ENCODE results near the gene OR6P1. TPM values are rescaled to one million over a fixed set of nuclear protein-coding genes. Genes with fewer than 3 reads are reported as not detected.

Gene OR6P1
- total RNA-seq, 1 donor from 2014 or later: not detected

DNA sequence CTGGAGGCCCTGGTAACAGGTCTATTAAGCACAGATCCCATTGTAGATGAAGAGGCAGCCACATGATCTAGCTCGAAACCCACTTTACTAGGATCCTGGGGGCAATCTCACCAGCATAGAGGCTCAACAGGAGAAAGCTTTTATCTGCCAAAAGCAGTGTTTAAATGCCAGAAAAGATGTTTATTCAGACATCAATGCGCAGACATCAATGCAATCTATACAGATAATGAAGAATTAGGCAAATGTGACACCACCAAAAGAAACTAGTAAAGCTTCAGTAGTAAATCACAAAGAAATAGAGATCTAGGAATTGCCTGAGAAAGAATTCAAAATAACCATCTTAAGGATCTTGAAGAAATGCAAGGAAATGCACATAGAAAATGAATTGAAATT lies 48.7 kb downstream of the OR6P1 start:
- no peak overlapping the region for H3K4me3 Mint-ChIP-seq (ENCODE audit: unreplicated experiment)
- H3K36me3 Mint-ChIP-seq (ENCODE audit: unreplicated experiment): no peaks in the 10 kb centered on the region
- peaks cover 2% of the 10 kb centered on the region for H3K27me3 Mint-ChIP-seq (ENCODE audit: unreplicated experiment)
- no peaks in the 10 kb centered on the region for H3K4me1 Mint-ChIP-seq (ENCODE audit: low read depth, unreplicated experiment)
- no peak overlapping the region for H3K27ac Mint-ChIP-seq (ENCODE audit: unreplicated experiment)
- TF ChIP-seq, protein P1, sequence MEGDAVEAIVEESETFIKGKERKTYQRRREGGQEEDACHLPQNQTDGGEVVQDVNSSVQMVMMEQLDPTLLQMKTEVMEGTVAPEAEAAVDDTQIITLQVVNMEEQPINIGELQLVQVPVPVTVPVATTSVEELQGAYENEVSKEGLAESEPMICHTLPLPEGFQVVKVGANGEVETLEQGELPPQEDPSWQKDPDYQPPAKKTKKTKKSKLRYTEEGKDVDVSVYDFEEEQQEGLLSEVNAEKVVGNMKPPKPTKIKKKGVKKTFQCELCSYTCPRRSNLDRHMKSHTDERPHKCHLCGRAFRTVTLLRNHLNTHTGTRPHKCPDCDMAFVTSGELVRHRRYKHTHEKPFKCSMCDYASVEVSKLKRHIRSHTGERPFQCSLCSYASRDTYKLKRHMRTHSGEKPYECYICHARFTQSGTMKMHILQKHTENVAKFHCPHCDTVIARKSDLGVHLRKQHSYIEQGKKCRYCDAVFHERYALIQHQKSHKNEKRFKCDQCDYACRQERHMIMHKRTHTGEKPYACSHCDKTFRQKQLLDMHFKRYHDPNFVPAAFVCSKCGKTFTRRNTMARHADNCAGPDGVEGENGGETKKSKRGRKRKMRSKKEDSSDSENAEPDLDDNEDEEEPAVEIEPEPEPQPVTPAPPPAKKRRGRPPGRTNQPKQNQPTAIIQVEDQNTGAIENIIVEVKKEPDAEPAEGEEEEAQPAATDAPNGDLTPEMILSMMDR (IDR thresholded peaks at IDR 0.05; ENCODE audit: partially characterized antibody, unreplicated experiment): no peak
- H3K9me3 Mint-ChIP-seq (ENCODE audit: unreplicated experiment): peaks cover 1% of the 10 kb centered on the region
- no peak for DNase-seq

GRCh38 chr1:158520955-158521665 lies 49.3 kb downstream of the OR6P1 start:
- no peak overlapping the region for H3K4me3 Mint-ChIP-seq (ENCODE audit: unreplicated experiment)
- no peaks in the 10 kb centered on the region for H3K36me3 Mint-ChIP-seq (ENCODE audit: unreplicated experiment)
- no peak overlapping the region for H3K27ac Mint-ChIP-seq (ENCODE audit: unreplicated experiment)
- TF ChIP-seq, protein P1 (IDR thresholded peaks at IDR 0.05; ENCODE audit: partially characterized antibody, unreplicated experiment): no peak
- no peak for DNase-seq
- H3K27me3 Mint-ChIP-seq (ENCODE audit: unreplicated experiment): peaks cover 2% of the 10 kb centered on the region
- no peaks in the 10 kb centered on the region for H3K4me1 Mint-ChIP-seq (ENCODE audit: low read depth, unreplicated experiment)
- H3K9me3 Mint-ChIP-seq (ENCODE audit: unreplicated experiment): no peaks in the 10 kb centered on the region

DNA sequence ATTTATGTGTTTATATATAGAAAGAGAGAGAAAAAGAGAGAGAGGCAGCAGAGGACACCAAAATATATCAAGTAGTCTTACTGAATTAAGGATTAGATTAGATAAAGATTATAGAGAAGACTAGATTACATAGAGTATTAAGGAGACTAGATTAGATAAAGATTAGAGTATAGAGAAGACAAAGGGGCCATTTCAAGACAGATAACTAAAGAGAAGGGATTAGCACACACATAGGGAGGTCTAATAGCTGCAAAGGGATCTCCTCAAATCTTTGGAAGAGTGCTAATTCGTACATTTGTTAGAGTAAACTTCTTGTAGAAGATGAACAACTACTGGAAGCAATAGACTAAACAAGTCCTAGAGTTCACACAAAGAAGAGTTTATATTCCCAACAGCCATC lies 50.4 kb downstream of the OR6P1 start:
- Mint-ChIP-seq H3K9me3 (ENCODE audit: unreplicated experiment) (no peaks in the 10 kb centered on the region), H3K4me1 (ENCODE audit: low read depth, unreplicated experiment) (no peaks in the 10 kb centered on the region), H3K27me3 (ENCODE audit: unreplicated experiment) (peaks cover 2% of the 10 kb centered on the region), H3K36me3 (ENCODE audit: unreplicated experiment) (no peaks in the 10 kb centered on the region), H3K4me3 (ENCODE audit: unreplicated experiment) (no peak overlapping the region), H3K27ac (ENCODE audit: unreplicated experiment) (no peak overlapping the region)
- no peak for DNase-seq
- TF ChIP-seq, protein P1 (IDR thresholded peaks at IDR 0.05; ENCODE audit: partially characterized antibody, unreplicated experiment): no peak

GRCh38 chr1:158516966-158517365 lies 53.4 kb downstream of the OR6P1 start:
- TF ChIP-seq, protein P1 (IDR thresholded peaks at IDR 0.05; ENCODE audit: partially characterized antibody, unreplicated experiment): no peak
- Mint-ChIP-seq H3K4me1 (ENCODE audit: low read depth, unreplicated experiment) (no peaks in the 10 kb centered on the region), H3K9me3 (ENCODE audit: unreplicated experiment) (no peaks in the 10 kb centered on the region), H3K27me3 (ENCODE audit: unreplicated experiment) (peaks cover 1% of the 10 kb centered on the region), H3K4me3 (ENCODE audit: unreplicated experiment) (no peak overlapping the region), H3K27ac (ENCODE audit: unreplicated experiment) (no peak overlapping the region), H3K36me3 (ENCODE audit: unreplicated experiment) (no peaks in the 10 kb centered on the region)
- no peak for DNase-seq

Other genes starting within 250 kb of the OR6P1 start
- gene CD1B, start 239.0 kb downstream of the OR6P1 start, total RNA-seq (ENCODE audit: unreplicated experiment): not detected
- gene CD1E, start 216.7 kb downstream of the OR6P1 start, total RNA-seq (ENCODE audit: unreplicated experiment): not detected
- gene OR10T2, start 171.1 kb downstream of the OR6P1 start, total RNA-seq (ENCODE audit: unreplicated experiment): not detected
- not detected for gene OR10K2, start 144.3 kb downstream of the OR6P1 start, total RNA-seq (ENCODE audit: unreplicated experiment)
- not detected for gene OR10K1, start 108.7 kb downstream of the OR6P1 start, total RNA-seq (ENCODE audit: unreplicated experiment)
- not detected for gene OR10R2, start 98.4 kb downstream of the OR6P1 start, total RNA-seq (ENCODE audit: unreplicated experiment)
- gene OR6Y1, start 16.2 kb downstream of the OR6P1 start, total RNA-seq (ENCODE audit: unreplicated experiment): not detected
- gene OR10X1, start 9.3 kb upstream of the OR6P1 start, total RNA-seq (ENCODE audit: unreplicated experiment): not detected
- not detected for gene OR10Z1, start 34.7 kb upstream of the OR6P1 start, total RNA-seq (ENCODE audit: unreplicated experiment)
- not detected for gene SPTA1, start 116.1 kb upstream of the OR6P1 start, total RNA-seq (ENCODE audit: unreplicated experiment)
- not detected for gene OR6K2, start 130.1 kb upstream of the OR6P1 start, total RNA-seq (ENCODE audit: unreplicated experiment)
- gene OR6K3, start 150.1 kb upstream of the OR6P1 start, total RNA-seq (ENCODE audit: unreplicated experiment): not detected
- gene OR6K6, start 184.1 kb upstream of the OR6P1 start, total RNA-seq (ENCODE audit: unreplicated experiment): not detected
- gene OR6N1, start 201.6 kb upstream of the OR6P1 start, total RNA-seq (ENCODE audit: unreplicated experiment): not detected
- not detected for gene OR6N2, start 210.6 kb upstream of the OR6P1 start, total RNA-seq (ENCODE audit: unreplicated experiment)